GM18519 (cell line): Measurements from ENCODE around the gene USH1C.

ENCODE experiments used
- ATAC-seq: cut with Tn5 transposase; IDR thresholded peaks from one replicate; pipeline ENCODE4 v1.9.1; 2021; ENCODE audit warnings: mild to moderate bottlenecking, moderate library complexity; ENCODE audit not compliant: unreplicated experiment, low FRiP score

Gene USH1C

DNA sequence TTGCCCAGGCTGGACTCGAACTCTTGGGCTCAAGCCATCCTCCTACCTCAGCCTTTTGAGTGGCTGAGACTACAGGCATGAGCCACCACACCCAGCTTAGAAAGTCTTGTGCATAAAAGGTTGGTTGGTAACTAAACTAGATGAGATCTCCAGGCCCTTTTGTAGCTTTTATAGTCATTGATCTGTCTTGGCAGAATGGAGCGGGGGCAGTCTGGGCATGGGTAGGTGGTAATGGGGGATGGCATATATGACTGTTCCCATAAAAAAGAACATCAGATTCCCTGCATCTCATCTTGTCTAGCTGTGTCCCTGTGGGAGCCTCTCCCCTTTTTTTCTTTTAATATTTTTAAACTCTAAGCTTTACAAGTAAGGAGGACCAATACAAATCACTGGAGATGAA is 97.7 kb downstream of the USH1C start:
- no peak for ATAC-seq

DNA sequence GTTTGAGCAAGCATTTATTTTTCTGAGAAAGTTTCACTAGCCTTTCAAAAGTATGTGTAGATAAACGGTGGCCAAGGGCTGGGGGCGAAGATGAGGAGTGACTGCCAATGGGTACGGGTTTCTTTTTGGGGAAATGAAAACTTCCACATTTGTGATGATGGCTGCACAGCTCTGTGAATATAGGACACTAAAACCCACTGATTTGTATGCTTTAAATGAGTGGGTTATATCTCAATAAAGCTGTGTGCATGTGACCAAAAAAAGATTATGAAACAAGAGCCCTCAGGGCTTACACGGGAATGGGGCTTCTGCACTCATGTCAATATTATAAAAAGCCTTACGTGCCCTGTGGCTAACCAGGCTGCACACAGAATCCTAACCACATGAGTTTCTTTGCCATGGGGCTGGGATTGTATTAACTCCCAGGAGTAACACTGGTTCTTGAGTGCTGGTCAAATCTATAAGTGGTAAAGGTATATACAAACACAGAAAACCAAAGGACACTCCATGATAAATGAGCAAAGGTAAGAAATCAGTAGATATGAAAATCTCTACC is 98.9 kb downstream of the USH1C start:
- no peak for ATAC-seq

DNA sequence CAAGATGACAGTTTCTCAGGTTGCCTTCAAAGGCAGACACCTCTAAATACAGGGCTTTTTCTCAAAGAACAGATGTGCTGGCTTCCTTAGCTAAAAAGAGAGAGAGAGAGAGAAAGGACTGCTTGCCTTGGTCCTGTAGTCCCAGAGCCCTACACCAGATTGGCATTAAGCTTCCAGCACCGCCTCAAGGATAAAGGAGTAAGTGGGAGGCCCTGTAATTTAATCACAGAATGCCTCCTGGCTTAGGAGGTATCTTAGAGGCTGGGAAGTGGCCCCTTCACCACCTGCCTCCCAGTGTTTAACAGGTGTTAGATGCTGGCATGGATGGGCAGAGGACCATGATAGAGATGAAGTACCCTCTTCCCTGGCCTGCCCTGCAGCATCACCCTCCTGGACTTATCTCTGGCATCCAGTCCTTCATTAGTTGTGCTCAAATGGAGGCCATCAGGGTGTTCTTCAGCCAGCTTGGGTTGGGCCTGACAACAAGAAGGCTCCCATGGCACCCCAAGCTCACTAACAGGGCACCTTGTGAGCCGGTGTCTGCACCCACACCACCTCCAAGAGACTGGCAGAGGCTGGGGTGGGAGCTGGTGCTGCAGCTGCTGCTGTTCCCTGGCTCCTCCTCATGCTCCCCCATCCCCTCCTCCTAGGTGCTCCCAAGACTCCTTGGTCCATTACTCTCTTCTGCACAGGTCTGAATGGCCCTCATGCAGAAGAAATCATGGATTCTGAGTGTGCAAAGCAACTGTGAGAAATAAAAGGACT is 100.1 kb downstream of the USH1C start:
- ATAC-seq, result no peak
